Activated naive CD4-positive, alpha-beta T cell treated with anti-CD3 and anti-CD28 coated beads, Interleukin-2, amount 50 U/mL, for 72 hours (primary cell): ENCODE measurements around the gene SLC26A1. TPM values are rescaled to one million over a fixed set of nuclear protein-coding genes. Genes with fewer than 3 reads are reported as not detected.
"Not testable (repeated sequence)": the region's sequence is repeated elsewhere in the genome, so short reads cannot be mapped to it uniquely, and the experiment has no call there.

Experiments used
- ATAC-seq, 2 donors: fragments of 150-1000 bp; cut with Tn5 transposase; 2 replicates each; pipeline ENCODE4 v1.10.0; 2021; ENCODE audit warnings: mild to moderate bottlenecking in 2 of 2, moderate library complexity in 2 of 2
- DNase-seq, 2 donors: peaks; one replicate each; pipeline ENCODE4 v3.0.0; 2021 to 2022; ENCODE audit warnings: low spot score in 2 of 2
- H3K27ac Mint-ChIP-seq, 2 donors: one replicate each; pipeline ENCODE4 v1.8.0; 2022; ENCODE audit warnings: mild to moderate bottlenecking in 2 of 2, mixed read lengths in 2 of 2
- H3K36me3 Mint-ChIP-seq, 2 donors: one replicate each; pipeline ENCODE4 v1.8.0; 2022; ENCODE audit warnings: mixed read lengths in 2 of 2
- H3K9me3 Mint-ChIP-seq, 2 donors: one replicate each; pipeline ENCODE4 v1.8.0; 2022; ENCODE audit warnings: mixed read lengths in 2 of 2
- total RNA-seq, 2 donors: library from RNA; stranded (reverse); gene quantifications; one replicate each; pipeline ENCODE4 v1.2.3, GENCODE V29; 2022

The SLC26A1 gene
- total RNA-seq, 2 donors from 2014 or later = not detected

DNA sequence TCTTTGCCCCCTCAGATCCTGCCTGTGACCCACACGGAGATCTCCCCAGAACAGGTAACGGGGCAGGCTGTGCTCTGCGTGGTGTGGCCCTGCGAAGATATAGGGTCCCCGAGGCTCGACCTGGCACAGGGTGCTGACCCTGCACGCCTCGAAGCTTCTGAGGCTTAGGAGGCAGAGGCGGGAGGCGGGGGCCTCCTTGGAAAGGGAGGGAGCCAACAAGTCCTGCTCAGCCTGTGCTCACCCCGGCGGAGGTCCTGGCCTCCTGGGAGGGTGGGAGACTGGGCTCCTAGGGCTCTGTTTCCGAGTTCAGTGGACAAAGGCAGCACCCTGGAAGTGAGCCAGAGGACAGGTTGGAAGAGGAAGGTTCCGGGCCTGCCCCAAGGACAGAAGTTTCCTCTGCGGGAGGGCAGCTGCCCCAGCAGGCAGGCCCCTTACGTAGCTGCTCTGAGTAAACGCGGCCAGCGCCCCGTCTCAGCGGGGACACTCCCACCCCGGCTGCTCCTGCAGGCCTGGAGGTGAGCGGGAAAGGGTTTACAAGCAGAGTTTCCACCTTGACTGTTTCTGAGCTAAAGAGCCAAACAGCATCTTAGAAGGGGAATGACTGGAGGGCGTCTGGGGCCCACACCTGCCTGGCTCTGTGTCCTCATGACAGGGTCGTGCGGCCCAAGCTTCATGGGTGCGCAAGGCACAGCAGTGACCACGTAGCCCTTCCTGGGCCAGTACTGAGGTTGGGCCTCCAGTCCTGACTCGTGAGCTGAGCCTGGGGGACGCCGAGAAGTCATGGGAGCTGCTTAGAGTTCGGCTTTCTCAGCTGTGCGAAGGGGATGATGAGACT lies 44.9 kb downstream of the SLC26A1 start:
- Mint-ChIP-seq H3K9me3 (no peaks in the 10 kb centered on the region), H3K36me3 (no peaks in the 10 kb centered on the region), H3K27ac (no peak overlapping the region)
- DNase-seq (no peak), ATAC-seq (no peak)

DNA sequence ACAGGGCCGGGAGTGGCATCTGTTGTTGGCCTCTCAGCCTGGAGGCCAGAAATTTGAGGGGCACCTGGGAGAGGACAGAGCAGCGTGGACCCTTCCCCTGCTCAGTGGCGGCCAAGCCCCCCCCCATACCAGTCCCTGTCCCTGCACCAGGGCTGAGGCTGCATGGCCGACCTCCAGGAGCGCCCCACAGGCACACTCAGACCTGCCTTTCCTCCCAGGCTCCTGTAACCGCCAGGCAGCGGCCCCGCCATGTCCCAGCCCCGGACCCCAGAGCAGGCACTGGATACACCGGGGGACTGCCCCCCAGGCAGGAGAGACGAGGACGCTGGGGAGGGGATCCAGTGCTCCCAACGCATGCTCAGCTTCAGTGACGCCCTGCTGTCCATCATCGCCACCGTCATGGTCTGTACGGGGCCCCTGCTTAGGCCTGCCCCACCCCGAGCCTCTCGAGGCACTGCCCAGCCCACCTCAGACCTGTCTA lies 45.7 kb downstream of the SLC26A1 start:
- ATAC-seq (no peak), DNase-seq (no peak)
- no peaks in the 10 kb centered on the region for H3K36me3 Mint-ChIP-seq
- H3K27ac Mint-ChIP-seq = no peak overlapping the region
- no peaks in the 10 kb centered on the region for H3K9me3 Mint-ChIP-seq

GRCh38 chr4:946517-947471 lies 46.4 kb downstream of the SLC26A1 start:
- H3K36me3 Mint-ChIP-seq = no peaks in the 10 kb centered on the region
- DNase-seq = no peak
- no peaks in the 10 kb centered on the region for H3K9me3 Mint-ChIP-seq
- H3K27ac Mint-ChIP-seq = peak overlapping the region in 1 of 2 donors; percentile 82
- ATAC-seq = no peak

- DNase-seq = no peak
- Mint-ChIP-seq H3K27ac (peak overlapping the region in 1 of 2 donors; percentile 82), H3K36me3 (no peaks in the 10 kb centered on the region), H3K9me3 (no peaks in the 10 kb centered on the region)
- no peak for ATAC-seq
These were observed 47.1 kb downstream of the SLC26A1 start for GRCh38 chr4:946103-946450.

GRCh38 chr4:945274-946102 lies 47.7 kb downstream of the SLC26A1 start:
- Mint-ChIP-seq H3K9me3 (no peaks in the 10 kb centered on the region), H3K36me3 (no peaks in the 10 kb centered on the region), H3K27ac (peak overlapping the region in 1 of 2 donors; percentile 82)
- ATAC-seq (no peak), DNase-seq (no peak)

DNA sequence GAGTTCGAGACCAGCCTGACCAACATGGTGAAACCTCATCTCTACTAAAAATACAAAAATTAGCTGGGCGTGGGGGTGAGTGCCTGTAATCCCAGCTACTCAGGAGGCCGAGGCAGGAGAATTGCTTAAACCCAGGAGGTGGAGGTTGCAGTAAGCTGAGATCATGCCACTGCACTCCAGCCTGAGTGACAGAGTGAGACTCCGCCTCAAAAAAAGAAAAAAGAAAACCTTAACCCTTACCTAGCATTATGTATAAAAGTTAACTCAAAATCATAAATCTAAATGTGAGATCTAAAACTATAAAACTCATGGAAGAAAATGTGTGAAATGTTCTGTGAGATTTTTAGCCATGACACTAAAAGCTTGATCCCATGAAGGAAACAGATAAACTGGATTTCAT lies 53.7 kb downstream of the SLC26A1 start:
- ATAC-seq, H3K27ac Mint-ChIP-seq, H3K36me3 Mint-ChIP-seq, DNase-seq, H3K9me3 Mint-ChIP-seq: not testable (repeated sequence)

Other genes with a start within 250 kb of the SLC26A1 start
- gene CPLX1, start 167.3 kb downstream of the SLC26A1 start, total RNA-seq = 1 to 10 TPM in 1 of 2 donors, under 1 TPM in 1; 0.11 to 1.9 TPM
- 100 to 1,000 TPM; 124 to 171 TPM for gene GAK, start 61.1 kb downstream of the SLC26A1 start, total RNA-seq
- 10 to 100 TPM; 12.1 to 13.9 TPM for gene TMEM175, start 60.9 kb downstream of the SLC26A1 start, total RNA-seq
- gene DGKQ, start 19.8 kb downstream of the SLC26A1 start, total RNA-seq = 1 to 10 TPM; 7.8 to 7.9 TPM
- gene IDUA, start 6.4 kb downstream of the SLC26A1 start, total RNA-seq = 10 to 100 TPM in 1 of 2 donors, 1 to 10 TPM in 1; 8.5 to 23.3 TPM
- gene FGFRL1, start 18.2 kb upstream of the SLC26A1 start, total RNA-seq = 10 to 100 TPM; 10.3 to 27.6 TPM
- 1 to 10 TPM; 3.5 to 4.5 TPM for gene RNF212, start 120.2 kb upstream of the SLC26A1 start, total RNA-seq
- 10 to 100 TPM in 1 of 2 donors, 1 to 10 TPM in 1; 7.0 to 17.4 TPM for gene SPON2, start 179.2 kb upstream of the SLC26A1 start, total RNA-seq